GM21717 (cell line): ENCODE measurements around the gene GSK3B.

Experiments
- ATAC-seq: cut with Tn5 transposase; IDR thresholded peaks from one replicate; pipeline ENCODE4 v1.9.1; 2021; ENCODE audit warnings: mild to moderate bottlenecking, moderate library complexity; ENCODE audit not compliant: unreplicated experiment

The GSK3B gene

DNA sequence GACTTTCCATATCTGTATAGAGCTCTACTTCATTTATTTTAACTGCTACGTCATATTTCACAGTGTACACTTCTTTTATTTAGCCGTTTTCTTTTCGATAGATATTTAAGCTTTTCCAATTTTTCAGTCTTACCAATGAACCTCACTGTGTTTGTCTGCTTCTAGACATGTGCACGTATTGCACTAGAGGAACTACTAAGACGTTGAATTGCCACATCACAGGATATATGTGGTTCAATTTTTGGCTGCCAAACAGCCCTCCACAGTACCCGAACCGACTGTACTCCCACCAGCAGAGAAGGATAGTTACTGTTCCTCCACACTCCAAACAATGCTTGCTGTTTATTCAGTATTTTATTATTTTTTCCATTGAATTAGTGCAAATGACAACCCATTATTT is 310.4 kb downstream of the GSK3B start:
- no peak for ATAC-seq

DNA sequence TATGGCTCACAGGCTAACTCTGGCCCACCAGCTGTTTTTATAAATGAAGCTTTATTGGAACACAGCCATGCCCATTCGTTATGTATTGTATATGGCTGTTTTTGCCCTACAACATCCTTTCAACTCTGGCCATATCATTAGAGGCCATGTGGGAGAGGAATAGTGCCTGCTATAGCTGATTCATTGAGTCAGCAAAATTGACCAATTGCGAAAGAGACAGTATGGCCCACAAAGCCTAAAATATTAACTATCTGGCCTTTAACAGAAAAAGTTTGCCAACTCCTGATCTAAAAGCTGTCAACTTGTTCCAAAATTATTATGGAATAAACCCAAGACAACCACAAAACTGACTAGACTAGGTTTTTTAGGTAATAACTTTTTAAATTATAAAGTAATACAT is 311.0 kb downstream of the GSK3B start:
- no peak for ATAC-seq

DNA sequence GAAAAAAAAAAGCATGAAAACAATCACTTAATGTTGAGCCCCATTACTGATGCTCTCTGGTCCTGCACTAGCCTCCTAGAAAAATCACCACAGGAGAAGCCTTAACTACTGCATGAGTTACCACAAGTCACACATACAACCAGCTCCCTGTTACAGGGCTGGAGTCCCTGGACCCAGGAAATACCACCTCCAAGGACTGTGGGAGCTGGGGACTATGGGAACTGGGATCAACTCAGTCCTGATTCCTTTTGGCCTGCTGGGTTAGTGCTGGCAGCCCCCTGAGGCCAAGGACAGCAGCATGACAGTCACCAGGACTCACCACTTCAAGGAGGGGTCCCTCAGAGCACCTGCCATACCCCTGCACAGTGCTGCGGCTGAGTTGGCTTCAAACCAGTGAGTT is 311.8 kb downstream of the GSK3B start:
- ATAC-seq: no peak

DNA sequence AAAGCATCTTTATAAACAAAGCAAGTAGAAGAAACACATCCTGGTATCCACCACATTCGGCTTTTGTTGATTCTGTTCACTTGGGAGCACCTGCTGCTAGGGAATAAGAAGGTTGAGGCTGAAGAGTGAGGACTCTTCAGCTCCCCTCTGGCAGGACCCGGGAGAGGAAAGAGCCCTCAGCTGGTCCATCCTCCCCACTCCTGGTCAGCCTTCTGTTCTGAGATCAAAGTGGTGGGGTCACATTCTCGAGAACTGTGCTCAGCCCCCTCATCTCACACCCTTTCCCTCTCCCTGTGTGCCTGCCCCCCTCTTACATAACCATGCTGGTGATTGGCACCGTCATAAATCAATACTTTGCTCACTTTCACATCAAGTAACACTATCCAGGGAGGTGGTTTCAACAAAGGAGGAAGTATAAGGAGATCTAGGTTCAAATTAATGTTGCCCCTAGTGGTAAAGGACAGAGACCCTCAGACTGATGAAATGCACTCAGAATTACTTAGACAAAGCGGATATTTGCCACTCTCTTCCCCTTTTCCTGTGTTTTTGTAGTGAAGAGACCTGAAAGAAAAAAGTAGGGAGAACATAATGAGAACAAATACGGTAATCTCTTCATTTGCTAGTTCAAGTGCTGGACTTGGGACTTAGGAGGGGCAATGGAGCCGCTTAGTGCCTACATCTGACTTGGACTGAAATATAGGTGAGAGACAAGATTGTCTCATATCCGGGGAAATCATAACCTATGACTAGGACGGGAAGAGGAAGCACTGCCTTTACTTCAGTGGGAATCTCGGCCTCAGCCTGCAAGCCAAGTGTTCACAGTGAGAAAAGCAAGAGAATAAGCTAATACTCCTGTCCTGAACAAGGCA is 312.7 kb downstream of the GSK3B start, which contains the start of gene NR1I2:
TSS of gene NR1I2 (plus strand) at position 772 of the 869 bp plus-strand sequence.
- ATAC-seq: no peak

DNA sequence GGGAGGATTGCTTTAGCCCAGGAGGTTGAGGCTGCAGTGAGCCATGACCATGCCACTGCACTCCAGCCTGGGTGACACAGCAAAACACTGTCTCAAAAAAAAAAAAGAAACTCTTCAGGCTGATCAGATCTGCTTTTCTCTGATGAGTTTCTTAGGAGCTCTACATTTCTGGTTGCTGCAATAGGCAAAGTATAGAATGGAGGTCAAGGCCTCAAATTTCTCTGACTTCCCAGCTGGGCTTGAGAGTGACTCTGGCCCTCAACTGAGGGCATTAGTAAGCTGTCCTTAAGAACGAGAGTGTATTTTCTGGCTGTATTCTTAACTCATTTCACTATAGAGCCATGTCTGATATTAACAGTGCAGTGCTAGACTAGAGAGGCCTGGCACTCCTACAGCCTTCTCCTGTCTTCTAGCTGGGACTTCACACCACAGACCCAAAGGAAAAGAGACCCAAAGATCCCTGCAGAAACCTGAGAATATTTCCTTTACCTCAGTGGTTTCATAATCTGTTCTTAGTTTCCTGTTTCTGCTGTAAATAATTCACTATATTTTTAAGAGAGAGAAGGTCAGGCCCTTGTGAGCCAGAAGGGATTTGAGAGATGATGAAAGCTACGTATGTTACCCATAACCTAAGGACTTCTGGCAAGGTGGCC is 314.4 kb downstream of the GSK3B start:
- ATAC-seq: peak; percentile 64

DNA sequence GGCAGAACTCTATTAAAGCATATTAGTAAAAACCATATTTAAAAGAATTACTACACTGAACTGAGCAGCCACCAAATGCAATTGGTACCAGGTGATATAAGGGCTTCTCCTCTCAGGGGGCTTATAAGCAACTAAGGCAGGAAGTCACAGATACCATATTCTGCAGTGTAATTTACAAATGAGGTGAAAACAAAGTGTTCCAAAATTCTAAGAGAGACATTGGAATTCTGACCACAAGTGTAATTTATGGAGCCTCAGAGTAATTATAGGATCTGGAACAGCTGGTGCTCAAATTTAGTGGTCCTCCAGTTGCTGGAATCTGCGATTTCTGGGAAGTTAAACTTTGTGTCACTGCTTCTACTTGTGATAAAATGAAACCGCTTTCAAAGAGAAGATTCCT is 315.4 kb downstream of the GSK3B start:
- no peak for ATAC-seq

DNA sequence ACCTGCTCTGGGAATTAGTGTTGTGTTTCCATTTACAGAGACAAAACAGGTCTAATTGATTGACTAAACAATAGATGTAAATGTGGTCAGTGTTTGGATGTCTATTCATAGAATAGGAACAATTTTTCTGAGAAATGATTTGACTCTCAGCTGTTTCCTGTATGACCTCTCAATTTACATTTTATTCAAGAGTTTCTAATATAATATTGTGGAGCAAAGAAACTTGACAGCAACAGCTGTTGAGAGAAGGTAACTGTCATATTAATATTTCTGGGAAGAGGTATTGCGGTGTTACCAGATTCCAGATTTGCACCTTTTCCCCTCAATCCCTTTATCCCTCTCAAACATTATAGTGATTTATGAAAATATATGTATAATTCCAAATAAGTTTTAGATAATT is 316.1 kb downstream of the GSK3B start:
- no peak for ATAC-seq

DNA sequence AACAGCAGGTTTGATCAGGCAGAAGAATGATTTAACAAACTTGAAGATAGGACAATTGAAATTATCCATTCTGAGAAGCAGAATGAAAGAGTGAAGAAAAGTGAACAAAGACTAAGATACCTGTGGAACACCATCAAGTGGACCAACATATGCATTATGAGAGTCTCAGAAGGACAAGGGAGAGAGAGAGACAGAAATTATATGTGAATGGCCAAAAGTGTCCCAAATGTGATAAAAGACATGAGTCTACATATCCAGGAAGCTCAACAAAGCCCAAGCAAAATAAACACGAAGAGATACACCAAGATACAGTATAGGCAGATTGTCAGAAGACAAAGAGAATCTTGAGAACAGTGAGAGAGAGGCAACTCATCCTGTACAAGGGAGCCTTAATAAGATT is 317.9 kb downstream of the GSK3B start:
- ATAC-seq: no peak

DNA sequence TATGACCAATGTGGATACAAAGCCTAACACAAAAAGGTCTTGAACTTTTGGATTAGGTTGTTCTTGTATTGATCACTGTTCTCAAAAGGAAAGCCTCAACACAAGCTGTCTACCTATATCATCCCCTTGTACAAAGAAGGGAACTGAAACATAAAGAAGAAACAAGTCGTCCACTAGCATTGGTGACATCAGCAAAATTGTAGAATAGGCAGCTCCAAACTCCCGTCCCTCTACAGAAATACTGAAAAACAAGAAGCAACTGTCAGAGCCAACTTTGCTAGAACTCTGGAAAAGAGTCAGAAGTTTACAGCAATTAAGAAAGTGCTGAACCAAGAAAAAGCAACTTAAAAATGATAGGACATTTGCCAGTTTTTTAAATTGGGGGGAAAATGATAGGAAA is 319.8 kb downstream of the GSK3B start:
- ATAC-seq: peak; percentile 90
